ENCODE measurements around the gene CD19.

The CD19 gene

DNA sequence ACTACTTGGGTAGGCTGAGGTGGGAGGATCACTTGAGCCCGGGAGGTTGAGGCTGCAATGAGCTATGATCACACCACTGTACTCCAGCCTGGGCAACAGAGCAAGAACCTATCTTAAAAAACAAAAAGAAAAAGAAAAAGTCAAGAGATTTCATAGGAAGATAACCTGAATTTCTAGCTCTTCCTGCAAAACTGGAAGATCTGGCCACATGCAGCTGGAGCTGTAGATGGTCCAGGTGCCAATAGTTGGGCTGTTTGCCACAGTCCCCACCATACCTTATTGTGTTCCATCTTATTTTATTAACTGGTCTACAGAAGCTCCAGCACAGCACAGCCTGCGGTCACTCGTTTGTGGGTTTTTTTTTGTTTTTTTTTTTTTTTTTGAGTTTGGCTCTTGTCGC is 38.5 kb upstream of the CD19 start:
- TF ChIP-seq CTCF (IDR thresholded peaks at IDR 0.05; ENCODE audit: insufficient read depth, missing control alignments), result no peak
- DNase-seq (ENCODE audit: insufficient read length, low spot score) (no peak), FAIRE-seq (no peak)

DNA sequence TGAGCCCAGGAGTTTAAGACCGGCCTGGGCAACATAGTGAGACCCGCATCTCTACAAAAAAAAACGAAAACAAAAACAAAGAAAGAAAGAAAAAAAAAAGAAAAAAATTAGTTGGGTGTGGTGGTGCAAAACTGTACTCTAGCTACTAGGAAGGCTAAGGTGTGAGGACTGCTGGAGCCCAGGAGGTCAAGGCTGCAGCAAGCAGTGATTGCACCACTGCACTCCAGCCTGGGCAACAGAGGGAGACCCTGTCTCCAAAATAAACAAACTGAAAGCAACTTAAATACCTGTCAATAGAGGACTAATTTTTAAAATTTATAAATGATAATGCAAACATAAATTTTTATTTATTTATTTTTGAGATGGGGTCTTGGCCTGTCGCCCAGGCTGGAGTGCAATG is 36.2 kb upstream of the CD19 start:
- no peak for FAIRE-seq
- DNase-seq (ENCODE audit: insufficient read length, low spot score), result no peak
- TF ChIP-seq CTCF (IDR thresholded peaks at IDR 0.05; ENCODE audit: insufficient read depth, missing control alignments), result no peak

GRCh38 chr16:28897826-28898225 is 33.9 kb upstream of the CD19 start:
- FAIRE-seq (no peak), DNase-seq (ENCODE audit: insufficient read length, low spot score) (no peak)
- TF ChIP-seq CTCF (IDR thresholded peaks at IDR 0.05; ENCODE audit: insufficient read depth, missing control alignments), result no peak

- no peak for FAIRE-seq
- no peak for DNase-seq (ENCODE audit: insufficient read length, low spot score)
- no peak for TF ChIP-seq CTCF (IDR thresholded peaks at IDR 0.05; ENCODE audit: insufficient read depth, missing control alignments)
Observed at GRCh38 chr16:28898266-28898665, 33.5 kb upstream of the CD19 start.

DNA sequence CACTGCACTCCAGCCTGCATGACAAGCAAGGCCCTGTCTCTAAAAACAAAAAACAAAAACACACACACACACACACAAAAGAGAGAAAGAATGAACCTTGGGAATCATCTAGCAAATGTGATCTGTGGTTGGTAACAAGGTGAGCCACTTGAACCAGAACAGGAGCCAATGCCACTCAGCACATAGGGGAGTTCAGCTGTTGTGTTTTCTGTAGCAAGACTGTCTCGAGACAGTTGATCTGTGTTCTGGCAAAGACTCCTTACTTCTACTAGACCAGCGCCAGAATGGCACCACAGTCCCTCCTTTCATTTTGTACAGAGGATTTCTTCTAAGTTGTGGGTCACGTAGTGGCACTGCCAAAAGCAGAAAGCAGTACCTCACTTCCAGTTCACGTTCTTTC is 32.8 kb upstream of the CD19 start:
- no peak for TF ChIP-seq CTCF (IDR thresholded peaks at IDR 0.05; ENCODE audit: insufficient read depth, missing control alignments)
- DNase-seq (ENCODE audit: insufficient read length, low spot score) (no peak), FAIRE-seq (no peak)

DNA sequence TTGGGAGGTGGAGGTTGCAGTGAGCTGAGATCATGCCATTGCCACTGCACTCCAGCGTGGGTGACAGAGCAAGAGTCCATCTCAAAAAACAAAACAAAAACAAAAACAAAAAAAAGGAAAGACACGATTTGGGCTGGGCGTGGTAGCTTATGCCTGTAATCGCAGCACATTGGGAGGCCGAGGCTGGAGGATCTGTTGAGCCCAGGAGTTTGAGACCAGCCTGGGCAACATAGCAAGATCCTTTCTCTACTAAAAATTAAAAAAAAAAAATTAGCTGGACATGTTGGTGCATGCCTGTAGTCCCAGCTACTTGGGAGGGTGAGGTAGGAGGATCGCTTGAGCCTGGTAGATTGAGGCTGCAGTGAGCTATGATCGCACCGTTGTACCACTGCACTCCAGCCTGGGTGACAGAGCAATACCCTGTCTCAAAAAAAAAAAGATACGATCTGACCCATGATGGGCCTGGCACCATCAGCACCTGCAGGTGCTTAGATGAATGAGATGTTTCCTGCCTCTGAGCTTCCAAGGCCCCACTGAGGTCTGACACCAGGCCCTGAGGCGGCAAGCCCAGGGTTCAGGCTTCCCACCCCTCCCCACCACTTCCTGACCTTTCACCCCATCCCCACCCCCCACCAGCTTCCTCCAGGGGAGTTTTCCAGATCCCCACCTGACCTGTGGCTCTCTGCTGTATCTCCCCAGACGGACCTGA is 31.7 kb upstream of the CD19 start:
- DNase-seq (ENCODE audit: insufficient read length, low spot score) (no peak), FAIRE-seq (no peak)
- no peak for TF ChIP-seq CTCF (IDR thresholded peaks at IDR 0.05; ENCODE audit: insufficient read depth, missing control alignments)

DNA sequence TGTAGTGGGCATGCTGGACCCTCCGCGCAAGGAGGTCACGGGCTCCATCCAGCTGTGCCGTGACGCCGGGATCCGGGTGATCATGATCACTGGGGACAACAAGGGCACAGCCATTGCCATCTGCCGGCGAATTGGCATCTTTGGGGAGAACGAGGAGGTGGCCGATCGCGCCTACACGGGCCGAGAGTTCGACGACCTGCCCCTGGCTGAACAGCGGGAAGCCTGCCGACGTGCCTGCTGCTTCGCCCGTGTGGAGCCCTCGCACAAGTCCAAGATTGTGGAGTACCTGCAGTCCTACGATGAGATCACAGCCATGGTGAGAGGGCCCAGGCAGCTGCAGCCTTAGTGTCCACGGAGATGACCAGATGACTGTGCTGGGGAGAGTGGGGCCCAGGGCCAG is 31.2 kb upstream of the CD19 start:
- no peak for DNase-seq (ENCODE audit: insufficient read length, low spot score)
- no peak for TF ChIP-seq CTCF (IDR thresholded peaks at IDR 0.05; ENCODE audit: insufficient read depth, missing control alignments)
- FAIRE-seq, result no peak

Measured in D721Med (cell line).